GM18909 (cell line): Measurements from ENCODE around the gene ZBTB4.
"Not testable (repeated sequence)": the region's sequence is repeated elsewhere in the genome, so short reads cannot be mapped to it uniquely, and the experiment has no call there.

Experiments
- ATAC-seq: cut with Tn5 transposase; IDR thresholded peaks from one replicate; pipeline ENCODE4 v1.9.1; 2021; ENCODE audit warnings: mild to moderate bottlenecking; ENCODE audit not compliant: unreplicated experiment, poor library complexity

ZBTB4 gene

DNA sequence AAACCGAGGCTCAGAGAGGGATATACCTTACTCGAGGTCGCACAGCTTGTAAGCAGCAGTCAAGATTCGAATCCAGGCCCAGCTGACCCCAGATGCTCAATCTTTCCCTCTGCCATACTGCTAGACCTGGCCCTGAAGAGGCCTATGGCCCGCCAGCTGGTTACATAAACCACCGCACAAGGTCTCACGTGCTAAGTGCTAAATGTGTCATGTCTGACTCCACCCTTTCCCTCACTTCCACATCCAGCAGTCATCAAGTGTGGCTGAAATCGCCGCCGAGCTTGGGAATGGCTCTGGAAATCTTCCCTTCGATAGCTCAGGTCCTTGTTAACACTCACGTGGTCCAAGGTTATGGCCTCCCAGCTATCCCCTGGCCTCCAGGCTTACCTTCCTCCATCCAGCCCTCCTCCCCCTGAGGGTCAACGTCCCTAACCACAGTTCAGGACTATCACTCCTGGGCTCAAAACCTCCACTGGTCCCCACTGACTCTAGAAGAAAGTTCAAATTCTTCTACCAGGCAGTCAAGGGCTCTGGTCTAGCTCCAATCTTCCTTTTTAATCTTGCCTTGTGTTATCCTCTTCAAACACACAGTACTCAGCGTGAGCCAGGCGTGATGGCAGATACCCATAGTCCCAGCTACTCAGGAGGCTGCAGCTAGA lies 3.5 kb downstream of the ZBTB4 start:
- ATAC-seq = no peak

DNA sequence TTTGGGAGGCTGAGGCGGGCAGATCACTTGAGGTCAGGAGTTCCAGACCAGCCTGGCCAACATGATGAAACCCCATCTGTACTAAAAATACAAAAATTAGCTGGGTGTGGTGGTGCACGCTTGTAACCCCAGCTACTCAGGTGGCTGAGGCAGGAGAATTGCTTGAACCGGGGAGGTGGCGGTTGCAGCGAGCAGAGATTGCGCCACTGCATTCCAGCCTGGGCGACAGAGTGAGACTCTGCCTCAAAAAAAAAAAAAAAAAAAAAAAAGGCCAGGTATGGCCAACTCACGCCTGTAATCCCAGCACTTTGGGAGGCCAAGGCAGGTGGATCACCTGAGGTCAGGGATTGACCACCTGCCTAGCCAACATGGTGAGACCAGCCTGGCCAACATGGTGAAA lies 4.7 kb downstream of the ZBTB4 start:
- ATAC-seq = not testable (repeated sequence)

DNA sequence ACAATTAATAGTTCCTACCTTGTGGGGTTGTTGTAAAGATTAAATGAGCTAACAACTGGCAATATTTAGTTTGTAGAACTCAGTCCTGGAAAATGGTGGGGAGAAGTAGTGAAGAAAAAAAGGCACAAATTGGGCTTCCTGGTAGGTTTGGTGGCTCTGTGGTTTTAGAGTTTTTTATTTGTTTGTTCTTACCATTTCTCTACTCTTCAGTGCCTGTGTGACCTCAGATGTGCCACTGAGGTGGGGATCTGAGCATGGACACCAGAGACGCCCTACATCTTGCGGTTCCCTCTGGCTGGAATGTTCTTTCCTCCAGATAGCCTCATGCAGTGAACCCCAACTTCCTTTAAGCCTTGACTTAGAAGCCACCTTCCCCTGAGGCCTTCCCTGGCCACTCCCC lies 7.7 kb downstream of the ZBTB4 start:
- no peak for ATAC-seq

DNA sequence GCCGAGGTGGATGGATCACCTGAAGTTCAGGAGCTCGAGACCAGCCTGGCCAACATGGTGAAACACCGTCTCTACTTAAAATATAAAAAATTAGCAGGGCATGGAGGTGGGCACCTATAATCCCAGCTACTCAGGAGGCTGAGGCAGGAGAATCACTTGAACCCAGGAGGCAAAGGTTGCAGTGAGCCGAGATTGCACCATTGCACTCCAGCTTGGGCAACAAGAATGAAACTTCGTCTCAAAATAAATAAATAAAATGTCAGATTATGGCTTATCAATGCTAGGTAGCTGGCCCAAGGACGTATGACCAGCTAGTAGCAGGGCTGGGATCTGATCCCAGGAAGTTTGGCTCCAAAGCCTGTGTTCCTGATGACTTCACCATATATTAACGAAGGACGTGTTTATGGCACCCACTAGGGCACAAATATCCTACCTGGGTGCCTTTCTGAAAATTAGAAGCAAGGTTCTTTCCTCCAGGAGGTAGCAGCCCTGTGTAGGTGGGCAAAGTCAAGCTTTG lies 8.9 kb downstream of the ZBTB4 start:
- not testable (repeated sequence) for ATAC-seq

DNA sequence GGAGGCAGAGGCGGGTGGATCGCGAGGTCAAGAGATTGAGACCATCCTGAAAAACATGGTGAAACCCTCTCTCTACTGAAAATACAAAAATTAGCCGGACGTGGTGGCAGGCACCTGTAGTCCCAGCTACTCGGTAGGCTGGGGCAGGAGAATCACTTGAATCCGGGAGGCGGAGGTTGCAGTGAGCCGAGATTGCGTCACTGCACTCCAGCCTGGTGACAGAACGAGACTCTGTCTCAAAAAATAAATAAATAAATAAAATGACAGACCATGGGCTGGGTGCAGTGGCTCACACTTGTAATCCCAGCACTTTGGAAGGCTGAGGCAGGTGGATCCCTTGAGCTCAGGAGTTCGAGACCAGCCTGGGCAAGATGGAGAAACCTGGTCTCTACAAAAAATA lies 9.6 kb downstream of the ZBTB4 start:
- not testable (repeated sequence) for ATAC-seq

DNA sequence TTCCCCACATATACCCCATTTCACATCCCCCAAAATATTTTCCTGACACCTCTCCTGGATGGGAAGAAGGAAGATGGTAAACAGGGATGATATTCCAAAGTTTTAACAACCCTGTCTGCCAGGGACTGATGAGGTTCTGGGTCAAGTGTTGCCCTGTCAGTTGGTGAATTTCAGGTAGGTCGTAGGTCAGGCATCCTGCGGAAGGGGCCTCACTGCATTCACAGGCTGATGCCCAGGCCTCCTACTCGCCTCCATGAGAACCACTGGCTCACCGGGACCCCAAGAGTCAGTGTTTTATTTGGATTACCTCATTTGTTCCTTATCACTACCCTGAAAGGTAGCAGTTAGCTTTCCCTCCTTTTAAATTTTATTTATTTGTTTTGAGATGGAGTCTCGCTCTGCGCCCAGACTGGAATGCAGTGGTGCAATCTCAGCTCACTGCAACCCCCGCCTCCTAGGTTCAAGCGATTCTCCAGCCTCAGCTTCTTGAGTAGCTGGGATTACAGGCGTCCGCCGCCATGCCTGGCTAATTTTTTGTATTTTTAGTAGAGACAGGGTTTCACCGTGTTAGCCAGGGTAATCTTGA lies 10.5 kb downstream of the ZBTB4 start:
- ATAC-seq = no peak

DNA sequence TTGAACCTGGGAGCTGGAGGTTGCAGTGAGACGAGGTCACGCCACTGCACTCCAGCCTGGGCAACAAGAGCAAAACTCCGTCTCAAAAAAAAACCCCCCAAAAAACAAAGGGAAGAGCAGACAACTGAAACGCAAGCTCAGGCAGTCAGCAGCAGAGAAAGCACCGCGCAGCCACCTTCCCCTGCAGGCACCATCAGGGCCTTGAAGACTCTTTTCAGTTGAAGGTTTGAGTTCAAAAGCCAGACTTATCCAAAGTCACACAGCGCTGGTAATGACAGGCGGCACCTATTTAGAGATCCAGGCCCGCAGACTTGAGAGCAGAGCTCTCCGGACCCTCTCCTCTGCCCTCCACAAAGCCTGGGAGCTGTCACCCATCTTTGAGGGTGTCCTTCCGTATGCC lies 11.1 kb downstream of the ZBTB4 start:
- ATAC-seq = no peak

DNA sequence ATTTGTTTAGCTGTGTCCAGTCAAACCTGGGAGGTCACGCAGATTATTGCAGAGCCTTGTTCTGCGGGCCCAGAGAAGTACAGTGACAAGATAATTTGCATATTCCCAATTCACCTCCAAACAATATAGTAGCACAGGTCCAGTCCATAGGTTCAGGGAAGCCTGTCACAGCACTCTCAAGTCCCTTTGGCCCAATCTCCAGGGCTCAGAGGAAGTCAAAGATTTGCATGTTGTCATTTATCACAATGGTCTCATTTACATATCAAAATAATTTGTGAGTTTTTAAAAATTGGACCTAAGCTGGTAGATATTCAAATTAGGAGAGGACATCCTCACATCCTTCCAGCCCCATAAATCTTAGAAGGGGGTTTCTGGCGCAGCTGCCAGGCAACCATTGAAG lies 11.9 kb downstream of the ZBTB4 start:
- ATAC-seq = no peak

DNA sequence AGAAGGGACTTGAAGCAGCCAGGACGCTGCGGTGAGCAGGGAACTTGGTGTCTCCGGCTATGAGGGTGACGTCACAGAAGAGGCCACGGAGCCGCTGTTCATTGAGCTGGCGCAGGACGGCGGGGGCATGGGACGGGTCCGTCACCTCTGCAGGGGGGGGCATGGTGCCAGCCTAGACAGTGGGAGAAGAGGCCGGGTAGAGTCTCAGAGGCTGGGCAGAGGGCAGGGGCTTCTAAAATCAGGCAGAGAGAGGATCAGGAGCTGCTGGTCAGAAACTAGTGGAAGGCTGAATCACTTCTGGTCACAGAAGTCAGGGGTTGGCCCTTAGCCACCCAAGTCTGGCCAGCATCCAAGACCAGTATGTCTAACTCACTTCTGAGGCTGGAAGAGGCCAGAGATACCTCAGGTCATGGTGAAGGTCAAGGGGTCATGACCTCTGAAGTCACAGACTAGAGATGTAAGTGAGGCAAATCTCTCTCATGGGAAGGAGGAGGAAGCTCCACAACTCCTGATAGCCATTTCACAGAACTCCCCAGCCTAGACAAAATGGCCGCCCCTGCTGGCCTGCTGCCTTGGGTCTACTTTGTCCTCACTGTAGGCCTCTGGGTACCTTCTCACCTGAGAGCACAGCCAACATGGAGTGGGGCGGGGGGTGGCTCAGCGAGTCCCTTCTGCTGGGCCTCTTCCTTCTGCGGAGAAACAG lies 12.6 kb downstream of the ZBTB4 start:
- no peak for ATAC-seq

DNA sequence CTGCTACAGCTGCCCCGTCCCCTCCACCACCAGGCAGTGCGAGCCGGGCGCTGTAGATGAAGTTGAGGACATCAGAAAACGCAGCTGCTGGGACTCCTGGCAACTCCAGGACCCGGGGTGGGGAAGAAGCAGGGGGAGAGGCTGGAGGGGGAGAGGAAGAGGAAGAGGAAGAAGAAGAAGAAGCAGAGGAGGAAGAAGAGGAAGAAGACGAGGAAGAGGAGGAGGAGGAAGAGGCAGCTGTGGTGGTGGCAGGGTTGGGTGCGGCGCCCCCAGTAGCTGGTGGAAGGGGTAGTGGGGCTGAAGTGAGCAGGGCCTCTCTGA lies 13.2 kb downstream of the ZBTB4 start:
- no peak for ATAC-seq

DNA sequence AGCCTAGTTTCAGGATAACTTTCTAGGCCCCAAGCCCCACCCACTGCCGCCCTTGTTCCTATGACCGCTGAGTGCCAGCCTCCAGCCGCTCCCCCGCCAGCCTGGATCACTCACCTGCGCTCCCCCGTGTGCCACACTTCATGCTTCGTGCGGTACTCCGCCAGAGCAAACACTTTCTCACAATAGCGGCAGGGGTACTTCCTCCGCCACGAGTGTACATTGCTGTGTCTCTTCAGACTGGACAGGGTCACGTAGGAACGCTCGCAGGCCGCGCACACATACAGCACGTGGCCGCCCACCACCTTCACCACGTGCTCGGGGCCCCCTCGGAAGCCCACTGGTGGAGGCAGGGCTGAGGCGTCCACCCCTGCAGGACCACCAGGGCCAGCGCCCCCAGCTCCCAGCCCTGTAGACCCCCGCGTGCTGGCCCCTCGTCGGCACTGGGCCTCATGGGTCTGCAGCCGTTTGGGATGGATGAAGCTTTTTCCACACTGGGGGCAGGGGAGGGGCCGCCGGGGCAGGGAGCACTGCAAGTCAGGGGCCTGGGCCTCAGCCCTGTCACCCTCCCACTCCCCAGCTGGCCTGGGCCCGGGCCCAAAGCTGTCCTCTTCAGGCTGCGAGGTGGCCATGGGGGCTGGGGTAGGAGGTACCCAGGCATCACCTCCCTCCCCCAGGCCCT lies 13.7 kb downstream of the ZBTB4 start:
- ATAC-seq = no peak

DNA sequence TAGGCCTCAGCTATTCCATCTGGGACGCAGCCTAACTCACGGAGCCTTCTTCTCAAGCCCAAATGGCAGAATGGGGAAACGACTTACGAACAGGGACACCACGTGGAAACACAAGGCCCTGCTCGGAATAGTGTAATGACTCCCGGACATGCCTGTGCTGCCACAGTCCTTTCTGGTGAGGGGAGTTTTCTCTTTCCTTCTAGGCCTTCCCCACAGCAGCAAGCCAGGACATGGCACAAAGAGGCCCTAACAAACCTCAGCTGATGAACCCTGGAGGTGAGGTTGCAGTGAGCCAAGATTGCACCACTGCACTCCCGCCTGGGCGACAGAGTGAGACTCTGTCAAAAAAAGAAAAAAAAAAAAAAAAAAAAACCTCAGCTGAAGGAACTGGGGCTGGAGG lies 15.3 kb downstream of the ZBTB4 start:
- no peak for ATAC-seq

DNA sequence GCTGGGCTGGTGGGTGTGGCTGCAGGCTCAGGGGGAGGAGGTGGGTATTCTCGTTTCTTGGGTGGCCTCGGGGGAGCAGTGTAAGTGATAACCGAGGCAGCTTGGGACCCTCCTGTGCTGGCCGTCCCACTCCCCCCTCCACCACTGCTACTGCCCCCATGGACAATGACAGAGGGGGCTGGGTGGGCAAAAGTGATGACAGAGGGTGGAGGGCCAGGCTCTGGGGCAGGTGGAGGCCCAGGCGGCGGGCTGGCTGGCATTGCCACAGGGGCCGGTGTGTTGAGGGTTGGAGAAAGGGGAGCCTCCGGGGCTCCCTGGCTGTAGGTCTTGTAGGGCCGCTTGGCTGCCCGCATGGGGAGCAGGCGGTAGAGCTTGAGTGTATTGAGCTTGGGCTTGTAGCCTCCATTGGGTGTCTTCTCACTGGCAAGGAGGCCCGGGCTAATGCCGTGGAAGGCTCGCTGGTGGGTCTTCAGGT lies 16.0 kb downstream of the ZBTB4 start:
- no peak for ATAC-seq

DNA sequence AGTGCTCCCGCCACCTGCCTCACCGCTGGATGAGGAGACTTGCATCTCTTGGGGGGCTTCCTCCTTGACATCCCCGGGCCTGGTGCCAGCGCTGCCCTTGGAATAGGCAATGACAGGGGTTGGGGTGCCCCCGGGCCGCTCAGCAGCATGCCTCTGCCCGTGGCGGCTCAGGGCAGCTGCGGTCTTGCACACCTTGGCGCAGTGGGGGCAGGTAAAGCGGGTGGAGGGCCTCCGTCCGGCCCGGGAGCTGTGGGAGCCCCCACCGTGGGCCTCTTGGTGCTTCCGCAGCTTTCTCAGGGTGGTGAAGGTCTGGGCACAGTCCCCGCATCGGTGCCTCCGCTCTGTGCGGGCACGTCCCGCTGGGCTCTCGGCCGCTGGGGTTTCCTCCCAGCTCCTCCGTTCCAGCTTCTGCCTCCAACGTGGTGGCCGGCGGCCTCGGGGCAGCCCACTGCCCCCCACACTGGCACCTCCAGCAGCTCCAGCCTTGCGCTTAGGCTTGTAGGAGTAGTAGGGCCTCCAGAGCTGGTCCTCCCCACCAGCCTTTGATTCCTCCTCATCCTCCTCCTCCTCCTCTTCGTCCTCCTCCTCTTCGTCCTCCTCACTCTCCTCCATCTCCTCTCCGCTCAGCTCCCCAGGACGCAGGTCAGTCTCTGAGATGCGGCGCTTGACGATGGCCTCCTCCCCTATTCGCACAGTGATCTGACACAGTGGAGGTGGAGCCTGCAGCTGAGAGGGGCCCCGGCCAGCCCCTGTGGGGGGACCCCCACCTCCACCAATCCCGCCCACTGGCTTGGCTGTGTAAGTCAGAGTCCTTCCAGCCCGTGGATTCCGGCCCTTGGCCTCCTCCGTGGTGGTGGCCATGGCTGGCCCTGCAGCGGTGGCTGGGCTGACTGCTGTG lies 16.7 kb downstream of the ZBTB4 start:
- no peak for ATAC-seq

DNA sequence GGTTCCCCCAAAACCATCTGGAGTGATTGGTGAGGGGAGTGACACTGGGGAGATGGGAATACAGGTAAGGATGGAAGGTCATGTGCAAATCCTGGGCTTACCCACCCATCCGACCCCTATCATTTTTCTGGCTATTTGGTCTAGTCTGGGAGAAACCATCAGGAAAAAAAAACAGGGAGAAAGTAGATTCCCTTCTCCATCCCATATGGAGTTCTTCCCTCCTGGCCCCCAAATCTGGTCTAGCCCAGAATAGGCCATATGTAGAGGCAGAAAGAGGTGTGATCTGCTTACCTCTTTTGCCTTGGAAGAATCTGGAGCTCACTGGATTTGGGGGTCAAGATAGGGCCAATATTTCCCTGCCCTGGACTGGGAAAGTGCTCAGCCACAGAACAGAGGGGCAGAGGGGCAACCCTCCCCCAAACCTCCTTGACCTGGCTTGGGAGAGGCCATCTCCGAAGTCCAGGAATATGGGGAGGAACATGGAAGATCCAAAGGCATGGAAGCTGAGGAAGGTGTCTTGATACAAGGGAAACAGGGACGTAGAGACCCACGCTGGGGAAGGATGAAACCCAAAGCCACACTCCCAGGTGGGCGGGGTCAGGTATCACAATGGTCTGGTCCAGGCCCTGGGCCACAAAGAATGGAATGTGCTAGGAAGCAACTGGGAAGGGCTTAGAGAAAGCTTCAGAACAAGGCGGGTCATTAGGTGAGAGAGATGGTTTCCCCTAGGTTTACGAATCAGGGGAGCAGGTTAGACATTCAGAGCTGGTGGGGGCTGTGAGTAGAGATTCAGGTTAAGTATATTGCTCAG lies 18.4 kb downstream of the ZBTB4 start:
- ATAC-seq = no peak

DNA sequence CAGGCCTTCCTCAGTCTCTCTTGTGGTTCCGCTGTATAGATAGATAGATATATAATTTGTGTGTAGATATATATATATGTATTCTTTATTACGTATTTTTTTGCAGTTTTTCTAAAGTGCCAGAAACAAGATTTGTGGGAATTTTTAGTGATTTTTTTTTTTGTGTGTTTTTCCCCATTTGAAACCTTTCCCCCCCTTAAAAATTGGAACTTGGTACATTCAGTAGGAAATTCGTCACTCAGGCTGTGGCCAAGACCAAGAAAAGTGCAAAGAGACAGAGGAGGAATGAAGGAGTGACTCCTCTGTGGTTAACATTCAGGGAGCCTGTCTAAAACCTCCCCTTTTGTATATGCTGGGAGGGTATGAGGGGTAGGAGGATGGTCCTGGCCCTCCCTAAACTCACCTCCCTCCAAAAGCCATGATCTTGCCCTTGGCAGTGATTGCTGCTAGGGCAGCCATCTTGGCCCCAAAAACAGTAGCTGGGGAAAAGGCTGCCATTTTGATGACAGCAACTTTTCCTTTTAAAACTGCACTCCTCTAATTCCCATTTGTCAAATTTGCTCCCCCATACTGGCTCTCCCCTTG lies 19.4 kb downstream of the ZBTB4 start:
- ATAC-seq = no peak

DNA sequence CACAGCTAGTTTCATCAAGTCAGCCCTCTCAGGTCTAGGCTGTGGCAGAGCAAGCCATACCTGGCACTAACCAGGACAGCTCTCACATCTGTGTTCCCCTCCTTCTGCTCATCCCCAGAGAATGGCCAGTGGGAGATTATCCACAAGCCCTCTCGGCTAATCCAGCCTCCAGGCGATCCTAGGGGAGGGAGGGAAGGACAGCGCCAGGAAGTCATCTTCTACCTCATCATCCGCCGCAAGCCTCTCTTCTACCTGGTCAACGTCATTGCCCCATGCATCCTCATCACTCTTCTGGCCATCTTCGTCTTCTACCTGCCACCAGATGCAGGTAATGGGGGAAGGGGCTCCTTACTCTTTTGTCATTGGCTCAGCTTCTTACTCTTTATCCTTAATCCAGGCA lies 31.0 kb downstream of the ZBTB4 start:
- no peak for ATAC-seq

DNA sequence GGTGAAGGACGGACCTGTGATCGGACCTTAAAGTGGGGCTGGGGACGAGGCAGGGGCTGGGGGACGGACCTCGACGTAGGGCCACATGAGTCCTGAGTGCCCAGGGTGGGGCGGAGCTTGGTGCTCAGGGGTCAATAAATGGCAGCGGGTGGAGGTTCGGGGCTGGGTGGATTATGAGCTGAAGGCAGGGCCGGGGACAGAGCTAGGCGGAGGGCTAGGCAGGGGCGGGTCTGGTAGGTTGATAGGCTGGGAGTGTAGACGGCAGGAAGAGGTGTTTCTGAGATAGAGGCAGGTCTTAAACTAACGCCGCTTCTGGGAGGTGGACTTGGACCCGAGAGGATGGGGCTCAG lies 33.8 kb downstream of the ZBTB4 start:
- ATAC-seq = no peak
